Measurements from ENCODE around the gene CA10.

- no peak for TF ChIP-seq EZH2 (IDR thresholded peaks at IDR 0.05; ENCODE audit: borderline replicate concordance)
- TF ChIP-seq, protein P1, sequence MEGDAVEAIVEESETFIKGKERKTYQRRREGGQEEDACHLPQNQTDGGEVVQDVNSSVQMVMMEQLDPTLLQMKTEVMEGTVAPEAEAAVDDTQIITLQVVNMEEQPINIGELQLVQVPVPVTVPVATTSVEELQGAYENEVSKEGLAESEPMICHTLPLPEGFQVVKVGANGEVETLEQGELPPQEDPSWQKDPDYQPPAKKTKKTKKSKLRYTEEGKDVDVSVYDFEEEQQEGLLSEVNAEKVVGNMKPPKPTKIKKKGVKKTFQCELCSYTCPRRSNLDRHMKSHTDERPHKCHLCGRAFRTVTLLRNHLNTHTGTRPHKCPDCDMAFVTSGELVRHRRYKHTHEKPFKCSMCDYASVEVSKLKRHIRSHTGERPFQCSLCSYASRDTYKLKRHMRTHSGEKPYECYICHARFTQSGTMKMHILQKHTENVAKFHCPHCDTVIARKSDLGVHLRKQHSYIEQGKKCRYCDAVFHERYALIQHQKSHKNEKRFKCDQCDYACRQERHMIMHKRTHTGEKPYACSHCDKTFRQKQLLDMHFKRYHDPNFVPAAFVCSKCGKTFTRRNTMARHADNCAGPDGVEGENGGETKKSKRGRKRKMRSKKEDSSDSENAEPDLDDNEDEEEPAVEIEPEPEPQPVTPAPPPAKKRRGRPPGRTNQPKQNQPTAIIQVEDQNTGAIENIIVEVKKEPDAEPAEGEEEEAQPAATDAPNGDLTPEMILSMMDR (IDR thresholded peaks at IDR 0.05; ENCODE audit: poor library complexity): no peak
- TF ChIP-seq EZH2phosphoT487 (IDR thresholded peaks at IDR 0.05; ENCODE audit: low read depth, severe bottlenecking, unreplicated experiment): no peak
Measured at GRCh38 chr17:51739245-51739886, 419.1 kb downstream of the CA10 start.
